GM19438 (cell line): Measurements from ENCODE around the gene DNM3.

Source experiments
- ATAC-seq: cut with Tn5 transposase; IDR thresholded peaks from one replicate; pipeline ENCODE4 v1.9.1; 2021; ENCODE audit warnings: low read depth; ENCODE audit not compliant: unreplicated experiment

Gene DNM3

DNA sequence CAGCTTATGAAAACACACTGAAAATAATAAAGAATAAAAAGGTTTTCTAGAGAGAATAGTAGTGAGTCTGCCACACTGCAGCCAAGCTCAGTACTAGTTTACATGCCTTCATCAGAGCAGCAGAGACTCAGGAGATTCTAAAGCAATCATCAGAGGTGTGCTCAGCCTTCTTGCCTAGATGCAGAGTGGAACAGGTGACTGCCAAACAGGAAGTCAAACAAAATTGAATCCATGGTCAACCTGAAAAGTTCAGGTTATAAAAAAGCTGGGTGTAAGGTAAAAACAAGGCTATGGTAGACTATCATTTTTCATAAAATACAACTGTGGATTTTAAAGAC, 413.9 kb downstream of the DNM3 start:
- no peak for ATAC-seq

DNA sequence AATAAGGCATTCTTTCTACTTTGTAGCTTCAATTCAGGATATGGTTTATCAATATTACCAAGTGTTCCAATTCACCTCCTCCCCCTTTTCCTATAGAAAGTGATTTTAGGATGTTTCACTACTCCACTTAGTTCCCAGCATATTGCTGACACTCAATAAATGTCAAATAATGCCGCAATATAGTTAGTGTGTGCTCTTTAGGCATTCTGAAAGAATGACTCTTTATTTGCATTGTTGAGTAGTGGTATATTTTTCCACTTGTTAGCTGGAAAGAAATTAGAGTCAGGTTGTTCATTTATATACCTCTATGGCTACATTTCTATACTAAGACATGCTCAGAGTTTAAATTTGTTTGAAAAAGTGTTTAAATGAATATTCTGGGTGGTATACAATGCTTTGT, 424.6 kb downstream of the DNM3 start:
- ATAC-seq = no peak

DNA sequence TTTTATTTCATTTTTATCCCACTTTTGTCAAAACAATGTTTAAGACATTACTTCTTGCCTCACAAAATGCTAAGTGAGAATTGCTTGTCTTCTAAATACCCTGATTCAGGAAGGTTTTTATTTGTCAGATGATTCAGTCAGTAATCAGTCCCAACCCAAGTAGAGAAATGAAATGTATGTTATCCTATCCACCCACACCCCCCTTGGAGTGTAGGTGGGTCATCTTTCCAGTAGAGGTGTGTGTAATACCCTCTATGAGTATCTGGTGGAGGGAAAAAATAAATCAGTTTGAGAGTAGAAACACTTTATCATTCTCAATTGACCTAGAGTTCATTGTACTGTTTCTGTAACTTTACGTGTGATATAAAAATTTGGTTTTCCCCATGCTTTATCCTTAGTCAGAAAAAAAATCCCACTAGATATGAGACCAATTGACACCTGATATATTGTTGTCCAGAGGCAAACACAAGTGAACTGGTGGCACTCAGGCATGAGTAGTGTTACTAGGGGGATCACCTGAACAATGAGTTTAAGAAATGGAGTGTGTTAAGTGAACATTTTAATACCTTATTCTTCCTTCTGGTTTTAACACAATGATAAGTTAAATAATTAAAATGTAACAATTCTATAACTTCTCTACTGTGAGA, 425.4 kb downstream of the DNM3 start:
- ATAC-seq = no peak

DNA sequence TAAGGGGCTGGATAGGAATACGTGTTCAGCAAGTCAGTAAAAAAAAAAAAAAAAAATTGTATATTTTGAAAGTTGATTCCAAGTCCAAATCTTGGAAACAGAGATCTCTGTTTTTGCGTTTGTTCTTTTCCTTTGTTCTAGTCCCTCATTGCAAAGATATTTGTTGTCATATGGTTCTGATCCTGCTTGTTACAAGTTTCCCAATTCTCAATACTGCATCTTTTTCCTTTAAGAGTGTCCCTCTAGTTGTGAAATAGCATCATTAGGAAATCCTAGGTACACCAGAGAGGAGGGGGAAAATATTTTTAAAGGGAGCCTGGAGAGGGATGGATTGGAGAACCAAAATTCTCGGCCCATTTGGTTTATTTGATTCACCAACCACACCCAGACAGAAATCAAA, 426.9 kb downstream of the DNM3 start:
- no peak for ATAC-seq

DNA sequence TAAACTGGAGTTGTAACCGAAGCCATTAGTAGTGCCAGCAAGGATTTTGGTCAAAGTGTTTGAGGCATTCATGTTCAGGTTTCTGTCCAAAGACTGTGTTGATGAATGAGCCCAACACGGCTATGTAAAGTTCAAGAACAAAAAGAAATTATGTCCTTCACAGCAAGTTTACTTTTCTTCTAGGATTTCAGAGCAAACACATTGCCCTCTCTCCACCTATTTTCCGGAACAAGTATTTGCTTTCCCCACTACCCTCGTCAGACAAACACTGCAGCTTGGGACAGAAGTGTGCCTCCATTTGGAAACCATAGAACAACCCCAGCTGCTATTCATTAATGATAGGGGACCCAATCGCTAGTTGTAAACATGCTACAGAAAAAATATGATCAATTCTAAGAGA, 427.8 kb downstream of the DNM3 start:
- no peak for ATAC-seq

DNA sequence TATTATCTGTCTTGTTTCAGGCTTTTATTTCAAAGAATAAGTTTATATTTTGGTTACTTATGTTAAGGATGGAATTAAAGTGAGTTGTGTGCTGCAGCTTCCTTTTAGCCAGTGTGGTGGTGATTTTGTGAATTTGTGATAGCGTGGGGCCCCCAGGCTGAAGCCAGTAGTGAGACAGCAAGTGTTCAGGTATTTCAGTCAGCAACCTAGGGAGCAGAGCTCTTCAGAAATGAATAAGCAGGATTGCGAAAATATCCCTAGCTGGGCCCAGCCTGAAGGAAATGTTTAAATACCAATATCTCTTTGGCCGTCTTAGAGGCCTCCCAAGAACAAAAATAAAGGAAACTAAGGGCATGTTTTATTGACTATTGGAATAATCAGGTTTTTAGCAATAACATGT, 428.3 kb downstream of the DNM3 start:
- ATAC-seq = no peak

DNA sequence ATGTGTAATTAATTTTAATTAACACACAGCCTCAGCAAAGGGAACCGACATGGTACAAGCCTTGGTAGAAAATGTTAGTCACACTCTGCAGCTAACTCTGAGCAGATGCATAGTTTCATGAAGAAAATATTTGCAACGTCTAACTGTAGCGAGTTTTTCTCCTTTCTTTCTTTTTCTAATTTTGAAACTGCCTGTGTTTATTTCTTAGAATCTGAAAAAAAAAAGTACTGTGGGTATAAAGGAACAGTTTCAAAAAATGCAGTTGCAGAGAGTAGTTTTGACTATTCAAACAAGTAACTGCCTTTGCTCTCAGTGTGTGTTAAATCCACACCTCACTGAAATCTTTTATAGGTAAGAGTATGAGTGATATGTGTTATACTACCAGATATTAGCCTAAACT, 429.3 kb downstream of the DNM3 start:
- no peak for ATAC-seq

- no peak for ATAC-seq
Measured at GRCh38 chr1:172272087-172272486, 430.8 kb downstream of the DNM3 start.

- ATAC-seq = no peak
Measured at GRCh38 chr1:172273647-172274396, 432.5 kb downstream of the DNM3 start.

DNA sequence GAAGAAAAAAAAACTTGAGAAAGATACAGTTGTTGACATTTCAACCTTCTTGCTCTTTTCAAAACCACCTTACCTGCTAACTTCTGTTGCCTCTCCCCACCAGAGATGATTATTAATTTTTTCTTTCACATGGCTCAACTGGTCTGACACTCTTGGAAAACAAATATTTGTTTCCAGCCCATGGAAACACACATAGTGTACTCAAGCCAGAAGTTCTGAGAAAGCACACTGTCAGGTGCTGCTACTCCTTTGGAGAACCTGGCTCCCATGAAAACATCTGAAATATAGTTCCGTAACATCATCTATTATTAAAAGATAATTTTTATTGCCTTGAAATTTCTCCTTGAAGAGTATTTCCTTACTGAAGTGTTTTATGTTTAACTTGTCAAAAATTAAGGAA, 434.2 kb downstream of the DNM3 start:
- ATAC-seq = no peak

DNA sequence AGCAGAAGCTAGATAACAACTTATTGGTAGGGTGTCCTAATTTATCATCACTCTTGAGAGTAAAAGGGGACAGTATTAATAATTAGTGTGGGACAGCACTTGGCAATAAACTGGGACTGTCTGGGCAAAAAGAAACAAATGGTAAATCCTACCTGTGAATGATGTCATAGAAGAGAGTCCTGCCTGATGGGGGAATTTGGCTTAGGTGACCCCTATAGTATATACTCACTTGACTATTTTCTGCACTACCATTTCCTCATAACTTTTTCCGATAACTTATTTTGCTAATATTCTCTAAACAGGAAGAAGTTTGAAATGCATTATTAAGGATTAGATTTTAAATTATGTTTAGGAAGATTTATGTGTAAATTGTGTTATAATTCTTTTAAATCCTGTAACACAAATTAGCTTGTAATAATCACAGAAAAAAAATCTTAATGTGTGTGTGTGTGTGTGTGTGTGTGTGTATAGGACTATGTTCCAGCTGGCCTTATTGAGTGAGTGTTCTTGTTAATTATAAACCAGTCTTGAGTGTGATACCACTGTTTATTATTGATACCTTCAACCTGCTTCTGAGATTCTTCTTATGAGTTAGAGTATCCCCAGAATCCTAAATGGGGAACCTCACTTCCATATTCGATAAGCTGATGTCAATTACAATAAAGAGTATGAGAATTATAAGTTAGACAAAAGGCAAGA, 435.0 kb downstream of the DNM3 start:
- no peak for ATAC-seq

DNA sequence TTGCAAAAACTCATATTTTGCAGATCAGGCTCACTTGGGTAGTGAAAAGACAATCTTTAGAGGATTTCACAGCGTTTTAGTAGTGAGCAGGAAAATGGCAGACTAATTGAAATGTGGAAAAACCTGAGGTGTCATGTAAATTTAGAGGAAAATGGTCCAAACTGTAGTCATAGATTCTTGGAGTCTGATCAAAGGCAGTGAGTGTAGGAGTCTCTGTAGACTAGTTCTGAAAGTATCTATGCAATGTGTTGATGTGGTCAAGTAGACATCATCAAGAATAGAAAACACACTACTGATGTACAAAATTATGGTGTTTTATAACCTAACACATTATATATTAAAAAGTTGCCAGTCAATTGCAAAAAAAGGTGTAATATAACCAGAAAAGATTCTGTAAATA, 436.0 kb downstream of the DNM3 start:
- no peak for ATAC-seq

GRCh38 chr1:172277989-172278388, 436.7 kb downstream of the DNM3 start:
- ATAC-seq = no peak

- ATAC-seq = no peak
Measured at GRCh38 chr1:172278478-172278877, 437.2 kb downstream of the DNM3 start.

DNA sequence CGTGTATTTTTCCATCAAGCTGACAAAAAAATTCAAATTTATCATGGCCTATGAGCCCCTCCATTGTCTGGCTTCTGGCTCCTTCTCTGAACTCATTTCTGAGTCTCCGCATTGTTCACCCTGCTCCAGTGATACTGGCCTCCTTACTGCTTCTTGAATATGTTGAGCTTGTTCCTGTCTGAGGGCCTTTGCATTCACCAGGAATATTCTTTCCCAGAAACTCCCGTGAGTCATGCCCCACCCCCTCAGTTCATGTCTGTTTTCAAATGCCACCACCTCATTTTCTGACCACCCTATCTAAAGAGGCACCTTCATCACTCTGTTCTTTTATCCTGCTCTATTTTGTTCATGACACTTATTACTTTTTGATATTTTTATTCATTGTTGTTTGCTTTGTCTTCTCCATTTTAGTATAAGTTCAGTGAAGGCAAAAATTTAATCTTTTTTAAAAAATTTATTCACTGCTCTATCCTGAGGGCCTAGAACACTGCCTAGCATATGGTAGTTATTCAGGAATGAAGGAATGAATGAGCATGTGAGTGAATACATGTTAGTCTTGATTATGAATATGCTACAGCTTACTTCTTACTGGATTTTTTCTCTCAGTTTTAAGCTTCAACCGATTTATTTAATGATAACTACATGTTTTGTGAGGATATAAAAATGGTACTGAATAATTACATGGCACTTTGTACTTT, 438.8 kb downstream of the DNM3 start:
- ATAC-seq = no peak

DNA sequence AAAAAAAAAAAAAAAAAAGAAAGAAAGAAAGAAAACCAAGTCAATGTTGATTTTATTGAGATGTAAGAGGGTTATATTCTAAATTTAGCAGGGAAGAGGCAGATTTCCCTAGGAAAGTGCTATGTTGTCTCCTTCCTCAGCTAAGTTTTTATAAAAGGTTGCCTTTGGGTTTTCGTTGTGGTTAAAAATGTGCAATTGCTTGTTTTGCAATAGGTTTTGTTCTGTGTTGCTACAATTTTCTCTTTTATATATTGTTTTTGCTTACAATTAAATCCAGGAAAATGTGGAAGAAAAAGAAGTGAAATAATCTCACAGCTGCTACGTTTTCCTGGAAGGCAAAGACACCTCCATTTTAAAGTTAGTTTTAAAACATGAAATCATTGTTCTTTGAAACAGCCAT, 442.5 kb downstream of the DNM3 start:
- no peak for ATAC-seq

- no peak for ATAC-seq
Measured at GRCh38 chr1:172286629-172287076, 445.4 kb downstream of the DNM3 start.

GRCh38 chr1:172287208-172287607, 445.9 kb downstream of the DNM3 start:
- ATAC-seq = no peak

DNA sequence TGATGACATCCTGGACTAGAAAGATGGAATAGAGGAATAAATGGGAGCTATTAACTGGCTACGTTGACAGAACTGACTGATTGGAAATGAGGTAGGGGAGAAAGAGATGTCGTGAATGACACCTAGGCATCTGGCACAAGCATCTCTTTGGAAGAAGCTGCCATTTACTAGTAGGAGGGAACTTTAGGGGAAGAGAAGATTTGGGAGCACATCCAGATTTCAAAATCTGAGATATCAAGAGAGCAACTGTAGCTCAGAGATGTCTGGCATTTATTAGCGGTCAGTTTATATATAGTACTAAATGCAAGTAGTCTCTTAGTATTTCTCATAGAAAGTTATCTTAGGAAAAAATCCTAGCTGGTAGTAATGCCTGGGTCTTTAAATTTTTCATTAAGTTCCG, 447.3 kb downstream of the DNM3 start:
- no peak for ATAC-seq

- ATAC-seq = no peak
Measured at GRCh38 chr1:172289448-172289847, 448.1 kb downstream of the DNM3 start.

DNA sequence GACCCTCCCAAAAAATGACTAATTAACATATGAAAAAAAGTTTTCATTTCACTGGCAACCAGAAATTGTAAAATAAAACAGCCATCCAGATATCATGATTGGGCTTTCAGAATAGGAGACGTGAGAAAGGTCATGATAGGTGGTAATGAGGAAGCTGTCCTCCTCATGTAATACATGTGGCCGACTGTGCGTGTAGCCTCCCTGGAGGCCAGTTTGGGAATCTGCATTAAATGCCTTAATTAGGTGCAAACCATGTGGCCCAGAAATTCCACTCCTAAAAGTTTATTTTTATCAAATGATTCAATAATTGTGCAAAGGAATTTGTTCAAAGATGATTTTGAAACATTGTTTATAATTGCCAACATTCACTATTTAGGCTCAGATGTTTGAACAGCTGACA, 451.5 kb downstream of the DNM3 start:
- ATAC-seq = no peak
